KMS-11 (cell line): ENCODE results near the gene PCDH15.

Experiments used
- H2AFZ ChIP-seq: fragments of 200-600 bp; sonication (generic); 2 replicates; pipeline ENCODE4 v1.6.1; 2016; ENCODE audit warnings: antibody characterized with exemption, mixed run types, low read depth
- H3K27ac ChIP-seq: fragments of 200-600 bp; sonication (generic); 2 replicates; pipeline ENCODE4 v1.6.1; 2016; ENCODE audit warnings: mild to moderate bottlenecking, mixed run types
- H3K27me3 ChIP-seq: fragments of 200-600 bp; sonication (generic); 2 replicates; pipeline ENCODE4 v1.6.1; 2017; ENCODE audit warnings: mild to moderate bottlenecking, low read depth, mixed run types, moderate library complexity; ENCODE audit not compliant: insufficient read depth
- H3K36me3 ChIP-seq: fragments of 200-600 bp; sonication (generic); 2 replicates; pipeline ENCODE4 v1.6.1; 2017; ENCODE audit warnings: mild to moderate bottlenecking, mixed run types; ENCODE audit not compliant: insufficient read depth
- H3K4me1 ChIP-seq: fragments of 200-600 bp; sonication (generic); 2 replicates; pipeline ENCODE4 v1.6.1; 2016; ENCODE audit warnings: mild to moderate bottlenecking, low read depth, mixed run types; ENCODE audit not compliant: poor library complexity, severe bottlenecking
- H3K4me2 ChIP-seq: fragments of 200-600 bp; sonication (generic); 2 replicates; pipeline ENCODE4 v1.7.0; 2016; ENCODE audit warnings: mild to moderate bottlenecking, mixed run types
- H3K4me3 ChIP-seq: fragments of 200-600 bp; sonication (generic); IDR thresholded peaks from 2 replicates; pipeline ENCODE4 v1.6.1; 2017; ENCODE audit warnings: low read depth, low read length, mixed read lengths; ENCODE audit not compliant: insufficient read depth
- H3K79me2 ChIP-seq: fragments of 200-600 bp; sonication (generic); 2 replicates; pipeline ENCODE4 v1.6.1; 2016; ENCODE audit warnings: low read depth, mixed run types; ENCODE audit not compliant: insufficient read depth
- H3K9ac ChIP-seq: fragments of 200-600 bp; sonication (generic); 2 replicates; pipeline ENCODE4 v1.6.1; 2016; ENCODE audit warnings: mild to moderate bottlenecking, mixed run types
- H4K20me1 ChIP-seq: fragments of 200-600 bp; sonication (generic); 2 replicates; pipeline ENCODE4 v1.6.1; 2016; ENCODE audit warnings: mild to moderate bottlenecking, mixed run types; ENCODE audit not compliant: insufficient read depth
- TF ChIP-seq, protein P1 (sequence below): fragments of 200-600 bp; sonication (generic); conservative IDR thresholded peaks from 2 replicates; pipeline ENCODE4 v1.6.1; 2017; ENCODE audit warnings: low read depth, mild to moderate bottlenecking, antibody characterized with exemption, low read length, moderate library complexity, mixed read lengths

Gene PCDH15

DNA sequence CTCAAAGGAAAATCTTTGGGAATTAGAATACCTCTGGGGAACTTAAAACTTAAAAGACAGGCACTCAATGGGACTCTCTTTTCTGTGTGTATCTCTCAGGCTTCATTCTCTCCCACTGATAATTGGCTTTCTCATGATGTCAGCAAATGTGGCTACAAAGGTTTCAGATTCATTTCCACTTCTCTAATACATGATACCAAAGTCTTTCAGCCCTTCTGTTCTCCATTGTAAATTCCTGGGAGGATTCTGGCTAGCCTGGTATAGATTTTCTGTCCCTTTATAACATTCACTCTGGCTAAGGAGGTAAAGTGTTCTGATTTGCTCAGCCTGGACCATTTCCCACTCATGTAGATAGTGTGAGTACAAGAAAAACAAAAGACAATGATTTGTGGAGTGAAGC lies 606.2 kb downstream of the PCDH15 start:
- H3K27ac ChIP-seq = no peak overlapping the region
- peak overlapping the region; percentile 16; the same call in 1 of the 2 replicates for H3K4me2 ChIP-seq
- no peak overlapping the region for H2AFZ ChIP-seq

DNA sequence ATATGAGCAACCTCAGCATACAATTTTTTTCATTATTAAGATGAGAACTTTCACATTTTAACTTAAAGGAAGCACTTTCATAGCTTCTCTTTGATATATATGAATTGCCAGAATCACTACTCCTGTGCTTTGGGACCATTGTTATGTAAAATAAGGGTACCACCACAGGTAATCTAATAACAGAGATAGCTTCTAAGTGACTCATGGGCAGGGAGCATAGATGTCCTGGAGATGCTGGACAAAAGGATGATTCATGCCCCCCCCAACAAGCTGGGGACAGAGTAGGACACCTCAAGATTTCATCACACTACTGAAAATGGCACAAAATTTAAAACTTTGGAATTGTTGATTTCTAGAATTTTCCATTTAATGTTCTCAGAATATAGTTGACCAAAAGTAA lies 641.1 kb downstream of the PCDH15 start:
- H3K36me3 ChIP-seq = no peaks in the 10 kb centered on the region
- H3K27ac ChIP-seq = no peak overlapping the region
- no peak overlapping the region for H3K4me2 ChIP-seq
- H3K4me3 ChIP-seq = no peak overlapping the region
- no peaks in the 10 kb centered on the region for H4K20me1 ChIP-seq
- no peaks in the 10 kb centered on the region for H3K79me2 ChIP-seq
- no peak overlapping the region for H2AFZ ChIP-seq
- no peak overlapping the region for H3K9ac ChIP-seq
- no peaks in the 10 kb centered on the region for H3K4me1 ChIP-seq
- no peaks in the 10 kb centered on the region for H3K27me3 ChIP-seq
- TF ChIP-seq, protein P1, sequence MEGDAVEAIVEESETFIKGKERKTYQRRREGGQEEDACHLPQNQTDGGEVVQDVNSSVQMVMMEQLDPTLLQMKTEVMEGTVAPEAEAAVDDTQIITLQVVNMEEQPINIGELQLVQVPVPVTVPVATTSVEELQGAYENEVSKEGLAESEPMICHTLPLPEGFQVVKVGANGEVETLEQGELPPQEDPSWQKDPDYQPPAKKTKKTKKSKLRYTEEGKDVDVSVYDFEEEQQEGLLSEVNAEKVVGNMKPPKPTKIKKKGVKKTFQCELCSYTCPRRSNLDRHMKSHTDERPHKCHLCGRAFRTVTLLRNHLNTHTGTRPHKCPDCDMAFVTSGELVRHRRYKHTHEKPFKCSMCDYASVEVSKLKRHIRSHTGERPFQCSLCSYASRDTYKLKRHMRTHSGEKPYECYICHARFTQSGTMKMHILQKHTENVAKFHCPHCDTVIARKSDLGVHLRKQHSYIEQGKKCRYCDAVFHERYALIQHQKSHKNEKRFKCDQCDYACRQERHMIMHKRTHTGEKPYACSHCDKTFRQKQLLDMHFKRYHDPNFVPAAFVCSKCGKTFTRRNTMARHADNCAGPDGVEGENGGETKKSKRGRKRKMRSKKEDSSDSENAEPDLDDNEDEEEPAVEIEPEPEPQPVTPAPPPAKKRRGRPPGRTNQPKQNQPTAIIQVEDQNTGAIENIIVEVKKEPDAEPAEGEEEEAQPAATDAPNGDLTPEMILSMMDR = no peak

More for the DNA sequence above, 606.2 kb downstream of the PCDH15 start:
- peaks cover 14% of the 10 kb centered on the region for H3K4me1 ChIP-seq
- no peaks in the 10 kb centered on the region for H3K27me3 ChIP-seq
- TF ChIP-seq, protein P1 = no peak
- H3K36me3 ChIP-seq = no peaks in the 10 kb centered on the region
- H3K4me3 ChIP-seq = no peak overlapping the region
- no peak overlapping the region for H3K9ac ChIP-seq
- no peaks in the 10 kb centered on the region for H3K79me2 ChIP-seq
- H4K20me1 ChIP-seq = no peaks in the 10 kb centered on the region

DNA sequence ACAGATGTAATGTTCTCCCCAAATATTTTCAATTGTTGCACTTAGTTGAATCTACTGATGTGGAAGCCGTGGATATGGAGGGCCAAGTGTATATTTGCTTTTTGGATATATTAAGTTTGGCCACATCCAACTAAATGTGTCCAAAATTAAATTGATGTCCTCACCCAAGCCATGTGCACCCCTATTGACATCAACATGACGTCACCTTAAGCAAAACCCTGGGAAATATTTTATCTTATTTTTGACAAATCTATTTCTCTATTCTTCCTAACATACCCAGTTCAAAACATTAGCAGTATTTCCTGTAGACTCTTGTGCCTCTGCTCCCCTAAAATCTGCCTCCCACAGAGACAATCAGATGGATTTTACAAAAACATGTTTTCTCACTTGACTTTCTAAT lies 652.5 kb downstream of the PCDH15 start:
- Histone ChIP-seq H3K27me3 (no peaks in the 10 kb centered on the region), H4K20me1 (no peaks in the 10 kb centered on the region), H3K9ac (no peak overlapping the region), H3K4me1 (no peaks in the 10 kb centered on the region), H3K27ac (no peak overlapping the region), H2AFZ (no peak overlapping the region), H3K36me3 (no peaks in the 10 kb centered on the region), H3K79me2 (no peaks in the 10 kb centered on the region), H3K4me3 (no peak overlapping the region), H3K4me2 (no peak overlapping the region)
- TF ChIP-seq, protein P1 = no peak

DNA sequence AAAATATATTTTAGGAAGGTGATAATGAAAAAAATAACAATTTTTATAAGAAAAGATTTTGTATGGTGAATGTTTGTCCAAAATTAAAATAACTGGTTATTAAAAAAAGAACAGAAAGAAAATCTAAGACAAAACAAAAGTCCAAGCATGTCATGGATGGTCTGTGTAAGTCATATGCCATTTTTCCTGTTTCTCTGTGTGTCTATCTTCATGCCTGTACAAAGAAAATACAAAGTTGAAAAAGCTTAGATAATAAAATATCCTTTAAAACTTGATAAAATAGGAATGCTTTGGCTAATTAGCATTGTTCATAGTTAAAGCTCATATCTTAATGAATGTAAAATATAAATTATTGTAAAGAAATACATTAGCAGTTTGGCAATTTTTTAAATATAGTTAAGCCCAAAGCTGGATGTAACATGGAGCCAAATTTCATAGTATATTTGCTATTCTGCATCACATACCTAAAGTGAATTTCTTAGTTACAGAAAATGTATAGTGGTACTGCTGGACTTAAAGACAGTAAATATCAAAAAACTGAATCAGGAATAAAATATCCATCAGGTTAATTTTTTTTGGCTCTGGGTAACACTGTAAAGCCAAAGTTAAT lies 661.1 kb downstream of the PCDH15 start:
- H3K4me3 ChIP-seq = no peak overlapping the region
- no peaks in the 10 kb centered on the region for H3K27me3 ChIP-seq
- H3K27ac ChIP-seq = no peak overlapping the region
- H3K4me2 ChIP-seq = no peak overlapping the region
- H3K9ac ChIP-seq = no peak overlapping the region
- no peaks in the 10 kb centered on the region for H3K4me1 ChIP-seq
- H3K36me3 ChIP-seq = no peaks in the 10 kb centered on the region
- TF ChIP-seq, protein P1 = no peak
- H4K20me1 ChIP-seq = no peaks in the 10 kb centered on the region
- H3K79me2 ChIP-seq = no peaks in the 10 kb centered on the region
- no peak overlapping the region for H2AFZ ChIP-seq
